ENCODE data around the gene STN1. TPM values are rescaled to one million over a fixed set of nuclear protein-coding genes. Genes with fewer than 3 reads are reported as not detected.

STN1 gene
- total RNA-seq, 1 donor, result 20.6 TPM

GRCh38 chr10:103884681-103885139 is 33.3 kb downstream of the STN1 start:
- no peak overlapping the region for H3K4me3 ChIP-seq (ENCODE audit: insufficient read depth, low read length)
- H3K9me3 ChIP-seq (ENCODE audit: low read depth, low read length), result no peaks in the 10 kb centered on the region
- no peak overlapping the region for H3K4me2 ChIP-seq (ENCODE audit: insufficient read depth, low read length)
- H3K27me3 ChIP-seq (ENCODE audit: insufficient read depth, low read length), result no peaks in the 10 kb centered on the region
- no peaks in the 10 kb centered on the region for H3K79me2 ChIP-seq (ENCODE audit: insufficient read depth, low read length)
- H3K4me1 ChIP-seq (ENCODE audit: insufficient read depth, low read length), result peaks cover 30% of the 10 kb centered on the region
- no peaks in the 10 kb centered on the region for H4K20me1 ChIP-seq (ENCODE audit: insufficient read depth, low read length)
- peak; percentile 87 for DNase-seq (ENCODE audit: insufficient read length, low spot score, missing footprints)
- H3K36me3 ChIP-seq (ENCODE audit: insufficient read depth, low read length), result peaks cover 37% of the 10 kb centered on the region
- H2AFZ ChIP-seq (ENCODE audit: low read length), result no peak overlapping the region
- TF ChIP-seq CTCF (IDR thresholded peaks at IDR 0.05; ENCODE audit: extremely low read depth, low read depth, low read length), result peak; percentile 80
- peak overlapping the region; percentile 68 for H3K27ac ChIP-seq (ENCODE audit: low read depth, low read length)

- no peak for DNase-seq (ENCODE audit: insufficient read length, low spot score, missing footprints)
- peaks cover 16% of the 10 kb centered on the region for H3K4me1 ChIP-seq (ENCODE audit: insufficient read depth, low read length)
- peaks cover 41% of the 10 kb centered on the region for H3K36me3 ChIP-seq (ENCODE audit: insufficient read depth, low read length)
- no peak overlapping the region for H3K4me2 ChIP-seq (ENCODE audit: insufficient read depth, low read length)
- H3K9me3 ChIP-seq (ENCODE audit: low read depth, low read length), result no peaks in the 10 kb centered on the region
- H3K27me3 ChIP-seq (ENCODE audit: insufficient read depth, low read length), result no peaks in the 10 kb centered on the region
- H2AFZ ChIP-seq (ENCODE audit: low read length), result no peak overlapping the region
- TF ChIP-seq CTCF (IDR thresholded peaks at IDR 0.05; ENCODE audit: extremely low read depth, low read depth, low read length), result no peak
- H3K4me3 ChIP-seq (ENCODE audit: insufficient read depth, low read length), result no peak overlapping the region
- H4K20me1 ChIP-seq (ENCODE audit: insufficient read depth, low read length), result no peaks in the 10 kb centered on the region
- no peaks in the 10 kb centered on the region for H3K79me2 ChIP-seq (ENCODE audit: insufficient read depth, low read length)
- H3K27ac ChIP-seq (ENCODE audit: low read depth, low read length), result no peak overlapping the region
Observed at GRCh38 chr10:103882285-103883007, 35.5 kb downstream of the STN1 start.

- no peak for TF ChIP-seq CTCF (IDR thresholded peaks at IDR 0.05; ENCODE audit: extremely low read depth, low read depth, low read length)
- Histone ChIP-seq H3K9me3 (ENCODE audit: low read depth, low read length) (no peaks in the 10 kb centered on the region), H2AFZ (ENCODE audit: low read length) (no peak overlapping the region), H3K4me1 (ENCODE audit: insufficient read depth, low read length) (peaks cover 14% of the 10 kb centered on the region), H3K79me2 (ENCODE audit: insufficient read depth, low read length) (no peaks in the 10 kb centered on the region), H4K20me1 (ENCODE audit: insufficient read depth, low read length) (no peaks in the 10 kb centered on the region), H3K4me3 (ENCODE audit: insufficient read depth, low read length) (no peak overlapping the region), H3K4me2 (ENCODE audit: insufficient read depth, low read length) (no peak overlapping the region), H3K27ac (ENCODE audit: low read depth, low read length) (no peak overlapping the region), H3K27me3 (ENCODE audit: insufficient read depth, low read length) (no peaks in the 10 kb centered on the region), H3K36me3 (ENCODE audit: insufficient read depth, low read length) (peaks cover 36% of the 10 kb centered on the region)
- no peak for DNase-seq (ENCODE audit: insufficient read length, low spot score, missing footprints)
Observed at GRCh38 chr10:103881416-103882284, 36.3 kb downstream of the STN1 start.

- Histone ChIP-seq H3K27ac (ENCODE audit: low read depth, low read length) (no peak overlapping the region), H4K20me1 (ENCODE audit: insufficient read depth, low read length) (no peaks in the 10 kb centered on the region), H2AFZ (ENCODE audit: low read length) (no peak overlapping the region), H3K4me2 (ENCODE audit: insufficient read depth, low read length) (no peak overlapping the region), H3K36me3 (ENCODE audit: insufficient read depth, low read length) (peaks cover 36% of the 10 kb centered on the region), H3K79me2 (ENCODE audit: insufficient read depth, low read length) (no peaks in the 10 kb centered on the region), H3K9me3 (ENCODE audit: low read depth, low read length) (no peaks in the 10 kb centered on the region), H3K4me3 (ENCODE audit: insufficient read depth, low read length) (no peak overlapping the region), H3K27me3 (ENCODE audit: insufficient read depth, low read length) (no peaks in the 10 kb centered on the region), H3K4me1 (ENCODE audit: insufficient read depth, low read length) (peaks cover under 1% of the 10 kb centered on the region)
- TF ChIP-seq CTCF (IDR thresholded peaks at IDR 0.05; ENCODE audit: extremely low read depth, low read depth, low read length), result no peak
- DNase-seq (ENCODE audit: insufficient read length, low spot score, missing footprints), result no peak
Observed at GRCh38 chr10:103879831-103880230, 38.2 kb downstream of the STN1 start.
